Measurements from ENCODE around the gene CYP4F12. TPM values are rescaled to one million over a fixed set of nuclear protein-coding genes. Genes with fewer than 3 reads are reported as not detected.

CYP4F12 gene
- total and polyA plus RNA-seq, 4 donors = 2.2 to 7.6 (median 6.0) TPM

DNA sequence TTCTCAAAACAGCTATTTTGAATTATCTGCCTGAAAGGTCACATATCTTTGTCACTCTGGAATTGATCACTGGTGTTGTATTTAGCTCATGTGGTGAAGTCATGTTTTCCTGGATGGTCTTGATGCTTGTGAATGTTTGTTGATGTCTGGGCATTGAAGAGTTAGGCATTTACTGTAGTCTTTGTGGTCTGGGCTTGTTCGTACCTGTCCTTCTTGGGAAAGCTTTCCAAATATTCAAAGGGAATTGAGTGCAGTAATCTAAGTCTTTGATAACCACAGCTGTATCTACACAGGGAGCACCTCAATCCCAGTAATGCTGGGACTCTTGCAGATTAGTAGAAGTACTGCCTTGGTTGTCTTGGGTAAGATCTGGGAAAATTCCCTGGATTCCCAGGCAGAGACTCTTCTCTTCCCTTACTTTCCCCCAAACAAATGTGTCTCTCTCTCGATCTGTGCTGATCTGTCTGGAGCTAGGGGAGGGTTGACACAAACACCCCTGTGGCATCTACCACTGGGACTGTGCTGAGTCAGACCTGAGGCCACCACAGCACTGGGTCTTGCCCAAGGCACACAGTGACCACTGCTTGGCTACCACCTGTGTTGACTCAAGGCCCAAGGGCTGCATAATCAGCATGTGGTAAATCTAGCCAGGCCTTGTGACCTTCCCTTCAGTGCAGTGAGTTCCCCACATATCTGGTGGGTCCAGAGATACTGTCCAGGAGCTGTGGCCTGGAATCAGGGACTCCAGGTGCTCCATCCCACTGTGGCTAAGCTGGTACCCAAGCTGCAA, 37.7 kb upstream of the CYP4F12 start:
- Histone ChIP-seq H3K4me3 (ENCODE audit: low read depth, low read length) (no peak overlapping the region), H3K9me3 (ENCODE audit: control insufficient read depth, insufficient read depth, low read length) (no peaks in the 10 kb centered on the region), H3K4me1 (ENCODE audit: control insufficient read depth, insufficient read depth, low read length) (peaks cover 2% of the 10 kb centered on the region), H3K27ac (ENCODE audit: low read depth, low read length) (no peak overlapping the region), H3K36me3 (ENCODE audit: control insufficient read depth, insufficient read depth, low read length) (no peaks in the 10 kb centered on the region), H3K27me3 (ENCODE audit: control insufficient read depth, insufficient read depth, low read length) (no peaks in the 10 kb centered on the region)
- 100% methylated on average over 1 of the region's 2 CpGs for WGBS (ENCODE audit: insufficient coverage)
- DNase-seq (ENCODE audit: low read depth in 4 of 6, low spot score in 6 of 6) = no peak

GRCh38 chr19:15636026-15636425, 36.9 kb upstream of the CYP4F12 start:
- WGBS (ENCODE audit: insufficient coverage) = 62% methylated on average over 1 of the region's 2 CpGs
- peak in 2 of 6 donors; percentile 13 to 75 for DNase-seq (ENCODE audit: low read depth in 4 of 6, low spot score in 6 of 6)
- no peak overlapping the region for H3K27ac ChIP-seq (ENCODE audit: low read depth, low read length)

GRCh38 chr19:15639596-15639995, 33.3 kb upstream of the CYP4F12 start:
- DNase-seq (ENCODE audit: low read depth in 4 of 6, low spot score in 6 of 6) = no peak
- Histone ChIP-seq H3K27me3 (ENCODE audit: control insufficient read depth, insufficient read depth, low read length) (no peaks in the 10 kb centered on the region), H3K9me3 (ENCODE audit: control insufficient read depth, insufficient read depth, low read length) (no peaks in the 10 kb centered on the region), H3K36me3 (ENCODE audit: control insufficient read depth, insufficient read depth, low read length) (no peaks in the 10 kb centered on the region), H3K27ac (ENCODE audit: low read depth, low read length) (no peak overlapping the region), H3K4me3 (ENCODE audit: low read depth, low read length) (no peak overlapping the region), H3K4me1 (ENCODE audit: control insufficient read depth, insufficient read depth, low read length) (peaks cover 15% of the 10 kb centered on the region)

More at GRCh38 chr19:15636026-15636425, 36.9 kb upstream of the CYP4F12 start:
- H3K27me3 ChIP-seq (ENCODE audit: control insufficient read depth, insufficient read depth, low read length) = no peaks in the 10 kb centered on the region
- H3K4me3 ChIP-seq (ENCODE audit: low read depth, low read length) = no peak overlapping the region
- H3K4me1 ChIP-seq (ENCODE audit: control insufficient read depth, insufficient read depth, low read length) = peaks cover 9% of the 10 kb centered on the region
- no peaks in the 10 kb centered on the region for H3K36me3 ChIP-seq (ENCODE audit: control insufficient read depth, insufficient read depth, low read length)
- H3K9me3 ChIP-seq (ENCODE audit: control insufficient read depth, insufficient read depth, low read length) = no peaks in the 10 kb centered on the region

GRCh38 chr19:15640294-15640903, 32.5 kb upstream of the CYP4F12 start, which contains the start of gene CYP4F3:
TSS of gene CYP4F3 (plus strand) at chr19:15640897. CDS start at chr19:15641416, 519 bp downstream.
- 56% methylated on average over 5 of the region's 6 CpGs for WGBS (ENCODE audit: insufficient coverage)
- peak in 1 of 6 donors; percentile 30 for DNase-seq (ENCODE audit: low read depth in 4 of 6, low spot score in 6 of 6)
- Histone ChIP-seq H3K9me3 (ENCODE audit: control insufficient read depth, insufficient read depth, low read length) (no peaks in the 10 kb centered on the region), H3K36me3 (ENCODE audit: control insufficient read depth, insufficient read depth, low read length) (no peaks in the 10 kb centered on the region), H3K27me3 (ENCODE audit: control insufficient read depth, insufficient read depth, low read length) (no peaks in the 10 kb centered on the region), H3K4me1 (ENCODE audit: control insufficient read depth, insufficient read depth, low read length) (peaks cover 15% of the 10 kb centered on the region), H3K27ac (ENCODE audit: low read depth, low read length) (no peak within 1 kb of the TSS), H3K4me3 (ENCODE audit: low read depth, low read length) (no peak within 1 kb of the TSS)

GRCh38 chr19:15640904-15641597, 31.8 kb upstream of the CYP4F12 start:
- peak in 1 of 6 donors; percentile 8 for DNase-seq (ENCODE audit: low read depth in 4 of 6, low spot score in 6 of 6)
- no peak overlapping the region for H3K27ac ChIP-seq (ENCODE audit: low read depth, low read length)
- WGBS (ENCODE audit: insufficient coverage) = 76% methylated on average over 12 of the region's 12 CpGs

GRCh38 chr19:15641901-15642491, 30.9 kb upstream of the CYP4F12 start:
- H3K27me3 ChIP-seq (ENCODE audit: control insufficient read depth, insufficient read depth, low read length) = peaks cover 2% of the 10 kb centered on the region
- DNase-seq (ENCODE audit: low read depth in 4 of 6, low spot score in 6 of 6) = no peak
- no peak overlapping the region for H3K4me3 ChIP-seq (ENCODE audit: low read depth, low read length)
- no peak overlapping the region for H3K27ac ChIP-seq (ENCODE audit: low read depth, low read length)
- WGBS (ENCODE audit: insufficient coverage) = 84% methylated on average over 3 of the region's 5 CpGs
- H3K4me1 ChIP-seq (ENCODE audit: control insufficient read depth, insufficient read depth, low read length) = peaks cover 15% of the 10 kb centered on the region
- no peaks in the 10 kb centered on the region for H3K9me3 ChIP-seq (ENCODE audit: control insufficient read depth, insufficient read depth, low read length)
- no peaks in the 10 kb centered on the region for H3K36me3 ChIP-seq (ENCODE audit: control insufficient read depth, insufficient read depth, low read length)

More at GRCh38 chr19:15640904-15641597, 31.8 kb upstream of the CYP4F12 start:
- Histone ChIP-seq H3K36me3 (ENCODE audit: control insufficient read depth, insufficient read depth, low read length) (no peaks in the 10 kb centered on the region), H3K4me1 (ENCODE audit: control insufficient read depth, insufficient read depth, low read length) (peaks cover 15% of the 10 kb centered on the region), H3K4me3 (ENCODE audit: low read depth, low read length) (no peak overlapping the region), H3K27me3 (ENCODE audit: control insufficient read depth, insufficient read depth, low read length) (peaks cover 2% of the 10 kb centered on the region), H3K9me3 (ENCODE audit: control insufficient read depth, insufficient read depth, low read length) (no peaks in the 10 kb centered on the region)

DNA sequence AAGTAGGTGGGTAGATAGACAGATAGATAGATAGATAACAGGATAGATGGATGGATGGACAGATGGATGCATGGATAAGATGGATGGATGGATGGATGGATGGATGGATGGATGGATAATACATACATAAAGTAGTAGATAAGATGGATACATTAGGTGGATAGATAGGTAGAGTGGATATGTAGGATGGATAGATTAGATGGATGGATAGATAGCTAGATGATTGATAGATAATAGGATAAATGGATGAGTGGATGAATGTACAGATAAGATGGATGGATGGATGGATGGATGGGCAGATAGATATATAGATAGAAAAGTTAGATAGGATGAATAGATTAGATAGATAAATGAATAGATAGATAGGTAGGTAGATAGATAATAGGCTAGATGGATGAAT, 30.1 kb upstream of the CYP4F12 start:
- Histone ChIP-seq H3K4me3 (ENCODE audit: low read depth, low read length) (no peak overlapping the region), H3K27me3 (ENCODE audit: control insufficient read depth, insufficient read depth, low read length) (peaks cover 2% of the 10 kb centered on the region), H3K9me3 (ENCODE audit: control insufficient read depth, insufficient read depth, low read length) (no peaks in the 10 kb centered on the region), H3K4me1 (ENCODE audit: control insufficient read depth, insufficient read depth, low read length) (peaks cover 15% of the 10 kb centered on the region), H3K27ac (ENCODE audit: low read depth, low read length) (no peak overlapping the region), H3K36me3 (ENCODE audit: control insufficient read depth, insufficient read depth, low read length) (no peaks in the 10 kb centered on the region)
- no peak for DNase-seq (ENCODE audit: low read depth in 4 of 6, low spot score in 6 of 6)

DNA sequence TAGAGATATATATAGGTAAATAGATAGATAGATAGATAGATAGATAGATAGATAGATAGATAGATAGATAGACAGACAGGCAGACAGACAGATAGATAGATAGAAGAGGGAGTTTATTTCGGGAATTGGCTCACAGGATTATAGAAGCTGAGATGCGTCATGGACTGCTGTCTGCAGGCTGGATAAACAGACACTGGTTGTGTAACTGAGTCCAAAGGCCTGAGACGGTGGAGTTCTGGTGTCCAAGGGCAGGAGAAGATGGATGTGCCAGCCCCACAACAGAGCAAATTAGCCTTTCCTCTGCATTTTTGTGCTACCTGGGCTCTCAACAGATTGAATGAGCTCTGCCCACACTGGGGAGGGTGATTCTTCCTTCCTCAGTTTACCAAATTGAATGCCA, 29.5 kb upstream of the CYP4F12 start:
- no peak overlapping the region for H3K27ac ChIP-seq (ENCODE audit: low read depth, low read length)
- H3K4me1 ChIP-seq (ENCODE audit: control insufficient read depth, insufficient read depth, low read length) = peaks cover 15% of the 10 kb centered on the region
- H3K4me3 ChIP-seq (ENCODE audit: low read depth, low read length) = no peak overlapping the region
- H3K9me3 ChIP-seq (ENCODE audit: control insufficient read depth, insufficient read depth, low read length) = no peaks in the 10 kb centered on the region
- WGBS (ENCODE audit: insufficient coverage) = 71% methylated on average over 2 of the region's 3 CpGs
- H3K27me3 ChIP-seq (ENCODE audit: control insufficient read depth, insufficient read depth, low read length) = peaks cover 2% of the 10 kb centered on the region
- no peak for DNase-seq (ENCODE audit: low read depth in 4 of 6, low spot score in 6 of 6)
- H3K36me3 ChIP-seq (ENCODE audit: control insufficient read depth, insufficient read depth, low read length) = no peaks in the 10 kb centered on the region

- Histone ChIP-seq H3K36me3 (ENCODE audit: control insufficient read depth, insufficient read depth, low read length) (no peaks in the 10 kb centered on the region), H3K4me3 (ENCODE audit: low read depth, low read length) (no peak overlapping the region), H3K4me1 (ENCODE audit: control insufficient read depth, insufficient read depth, low read length) (peaks cover 15% of the 10 kb centered on the region), H3K9me3 (ENCODE audit: control insufficient read depth, insufficient read depth, low read length) (no peaks in the 10 kb centered on the region), H3K27me3 (ENCODE audit: control insufficient read depth, insufficient read depth, low read length) (peaks cover 2% of the 10 kb centered on the region), H3K27ac (ENCODE audit: low read depth, low read length) (no peak overlapping the region)
- 75% methylated on average over 2 of the region's 3 CpGs for WGBS (ENCODE audit: insufficient coverage)
- no peak for DNase-seq (ENCODE audit: low read depth in 4 of 6, low spot score in 6 of 6)
Measured at GRCh38 chr19:15644066-15644741, 28.7 kb upstream of the CYP4F12 start.

Data from spinal cord (tissue), 10 donors.